WTC11 (cell line): Measurements from ENCODE around the gene SFI1. TPM values are rescaled to one million over a fixed set of nuclear protein-coding genes. Genes with fewer than 3 reads are reported as not detected.

ENCODE experiments used
- ATAC-seq: fragments of 200-7000 bp; cut with Tn5 transposase; 2 replicates; pipeline ENCODE4 v1.10.0; 2021; ENCODE audit warnings: mild to moderate bottlenecking, moderate library complexity
- CTCF ChIA-PET: fragments of 300-600 bp; sonication (Branson Sonifier 250); formaldehyde crosslinking; loops from one replicate; lab custom pipeline; 2021; ENCODE audit warnings: antibody characterized with exemption; lab: Charles Lee
- POLR2A ChIA-PET: fragments of 350-600 bp; sonication (Branson Sonifier 250); formaldehyde crosslinking; loops from one replicate; lab custom pipeline; 2021; ENCODE audit warnings: antibody characterized with exemption; lab: Charles Lee
- DNase-seq: peaks from one replicate; pipeline ENCODE4 v3.0.0; 2021; ENCODE audit warnings: low spot score
- H3K27ac Mint-ChIP-seq: 2 replicates; pipeline ENCODE4 v1.8.0; 2021; ENCODE audit warnings: mixed read lengths
- H3K27me3 Mint-ChIP-seq: 2 replicates; pipeline ENCODE4 v1.8.0; 2021; ENCODE audit warnings: low read depth, mild to moderate bottlenecking, moderate library complexity, mixed read lengths
- H3K36me3 Mint-ChIP-seq: 2 replicates; pipeline ENCODE4 v1.8.0; 2021; ENCODE audit warnings: mixed read lengths
- H3K4me1 Mint-ChIP-seq: 2 replicates; pipeline ENCODE4 v1.8.0; 2022; ENCODE audit warnings: mixed read lengths
- H3K4me3 Mint-ChIP-seq: 2 replicates; pipeline ENCODE4 v1.8.0; 2021; ENCODE audit warnings: mild to moderate bottlenecking, moderate library complexity, mixed read lengths
- H3K9me3 Mint-ChIP-seq: 2 replicates; pipeline ENCODE4 v1.8.0; 2021; ENCODE audit warnings: mixed read lengths
- ATF3 ChIP-seq: sonication (generic); formaldehyde crosslinking; conservative IDR thresholded peaks from 2 replicates; pipeline ENCODE4 v1.8.1; 2022; ENCODE audit warnings: mild to moderate bottlenecking, missing genetic modification reagents
- CDX4 ChIP-seq: fragments of 250-450 bp; sonication (Bioruptor Pico); IDR thresholded peaks from 2 replicates; pipeline ENCODE4 v1.9.0; 2021; ENCODE audit warnings: moderate library complexity, mild to moderate bottlenecking, inconsistent platforms, borderline replicate concordance
- CREB1 ChIP-seq: sonication (generic); formaldehyde crosslinking; IDR thresholded peaks from 2 replicates; pipeline ENCODE4 v1.8.0; 2023; ENCODE audit warnings: mild to moderate bottlenecking, missing genetic modification reagents
- CREM ChIP-seq: sonication (generic); formaldehyde crosslinking; IDR thresholded peaks from 2 replicates; pipeline ENCODE4 v1.8.1; 2022; ENCODE audit warnings: mild to moderate bottlenecking, missing genetic modification reagents, moderate library complexity
- CTCF ChIP-seq: fragments of 200-600 bp; IDR thresholded peaks from 2 replicates; pipeline ENCODE4 v1.8.0; 2022; ENCODE audit warnings: antibody characterized with exemption
- ERG ChIP-seq: fragments of 250-450 bp; sonication (Bioruptor Pico); IDR thresholded peaks from 2 replicates; pipeline ENCODE4 v1.8.0; 2021; ENCODE audit warnings: mild to moderate bottlenecking
- GABPB1 ChIP-seq: sonication (generic); formaldehyde crosslinking; IDR thresholded peaks from 2 replicates; pipeline ENCODE4 v1.8.1; 2023; ENCODE audit warnings: mild to moderate bottlenecking, missing genetic modification reagents
- KAT7 ChIP-seq: sonication (generic); formaldehyde crosslinking; IDR thresholded peaks from 2 replicates; pipeline ENCODE4 v1.8.1; 2023; ENCODE audit warnings: missing genetic modification reagents, mild to moderate bottlenecking, borderline replicate concordance
- MAX ChIP-seq: sonication (generic); formaldehyde crosslinking; IDR thresholded peaks from 2 replicates; pipeline ENCODE4 v1.8.0; 2022; ENCODE audit warnings: mild to moderate bottlenecking, missing genetic modification reagents
- MLX ChIP-seq: sonication (generic); formaldehyde crosslinking; IDR thresholded peaks from 2 replicates; pipeline ENCODE4 v1.8.1; 2023; ENCODE audit warnings: mild to moderate bottlenecking, missing genetic modification reagents, moderate library complexity
- OVOL2 ChIP-seq: fragments of 250-450 bp; sonication (Bioruptor Pico); IDR thresholded peaks from 2 replicates; pipeline ENCODE4 v1.9.0; 2021; ENCODE audit warnings: mild to moderate bottlenecking, borderline replicate concordance
- SMAD4 ChIP-seq: sonication (generic); formaldehyde crosslinking; IDR thresholded peaks from 2 replicates; pipeline ENCODE4 v1.8.0; 2022; ENCODE audit warnings: mild to moderate bottlenecking, missing genetic modification reagents
- SOX15 ChIP-seq: fragments of 250-450 bp; sonication (Bioruptor Pico); IDR thresholded peaks from 2 replicates; pipeline ENCODE4 v1.9.0; 2021; ENCODE audit warnings: mild to moderate bottlenecking
- ZNF423 ChIP-seq: fragments of 250-450 bp; sonication (Bioruptor Pico); IDR thresholded peaks from 2 replicates; pipeline ENCODE4 v2.1.2; 2022; ENCODE audit warnings: mild to moderate bottlenecking, moderate library complexity
- total RNA-seq: library from RNA; stranded (reverse); gene quantifications from 3 replicates; pipeline ENCODE4 v1.2.3, GENCODE V29; 2021
- TF ChIP-seq, protein P1 (sequence below): sonication (generic); formaldehyde crosslinking; IDR thresholded peaks from 2 replicates; pipeline ENCODE4 v1.8.1; 2022; ENCODE audit warnings: low read depth, mild to moderate bottlenecking, moderate library complexity, missing genetic modification reagents, borderline replicate concordance
- TF ChIP-seq, protein P2 (sequence below): fragments of 250-450 bp; sonication (Bioruptor Pico); conservative IDR thresholded peaks from 2 replicates; pipeline ENCODE4 v1.9.0; 2021; ENCODE audit warnings: mild to moderate bottlenecking
- TF ChIP-seq, protein P3 (sequence below): sonication (generic); formaldehyde crosslinking; conservative IDR thresholded peaks from 2 replicates; pipeline ENCODE4 v1.8.1; 2023; ENCODE audit warnings: mild to moderate bottlenecking, low read depth, missing genetic modification reagents, moderate library complexity
- TF ChIP-seq, protein P4 (sequence below): sonication (generic); formaldehyde crosslinking; IDR thresholded peaks from 2 replicates; pipeline ENCODE4 v1.8.0; 2023; ENCODE audit warnings: mild to moderate bottlenecking, missing genetic modification reagents

SFI1 gene
- total RNA-seq, 1 experiment from 2014 or later: 43.6 TPM

DNA sequence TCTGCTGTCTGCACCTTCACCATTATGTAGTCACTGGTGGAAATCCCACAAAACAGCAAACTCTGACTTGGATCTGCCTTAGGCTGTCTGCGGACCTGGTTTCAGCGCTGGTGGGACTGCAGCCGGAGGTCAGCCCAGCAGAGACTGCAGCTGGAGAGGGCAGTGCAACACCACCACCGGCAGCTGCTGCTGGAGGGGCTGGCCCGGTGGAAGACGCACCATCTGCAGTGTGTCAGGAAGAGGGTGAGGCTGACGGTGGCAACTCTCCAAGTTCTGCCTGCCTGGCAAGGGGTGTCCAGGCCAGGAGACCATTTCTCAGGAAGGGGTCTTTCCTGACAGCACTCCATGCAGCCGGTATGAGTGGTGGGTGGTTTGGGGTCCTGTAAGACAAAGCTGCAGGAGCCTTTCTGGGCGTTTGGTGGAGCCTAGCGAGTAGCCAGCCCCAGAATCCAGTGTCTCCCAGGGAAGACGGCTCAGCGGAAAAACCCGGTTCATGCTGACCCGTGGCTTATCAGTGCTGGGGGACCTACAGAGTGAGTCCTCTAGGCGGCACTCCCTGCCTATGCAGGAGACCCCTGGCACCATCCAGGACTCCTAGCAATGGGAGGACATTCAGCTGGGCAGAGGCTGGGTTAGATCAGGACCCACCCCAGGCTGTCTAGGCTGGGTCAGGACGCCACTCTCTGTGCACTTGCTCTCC is 114.9 kb downstream of the SFI1 start (continued):
- TF ChIP-seq, protein P1, sequence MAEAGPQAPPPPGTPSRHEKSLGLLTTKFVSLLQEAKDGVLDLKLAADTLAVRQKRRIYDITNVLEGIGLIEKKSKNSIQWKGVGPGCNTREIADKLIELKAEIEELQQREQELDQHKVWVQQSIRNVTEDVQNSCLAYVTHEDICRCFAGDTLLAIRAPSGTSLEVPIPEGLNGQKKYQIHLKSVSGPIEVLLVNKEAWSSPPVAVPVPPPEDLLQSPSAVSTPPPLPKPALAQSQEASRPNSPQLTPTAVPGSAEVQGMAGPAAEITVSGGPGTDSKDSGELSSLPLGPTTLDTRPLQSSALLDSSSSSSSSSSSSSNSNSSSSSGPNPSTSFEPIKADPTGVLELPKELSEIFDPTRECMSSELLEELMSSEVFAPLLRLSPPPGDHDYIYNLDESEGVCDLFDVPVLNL (CRISPR knock-in tag): no peak

DNA sequence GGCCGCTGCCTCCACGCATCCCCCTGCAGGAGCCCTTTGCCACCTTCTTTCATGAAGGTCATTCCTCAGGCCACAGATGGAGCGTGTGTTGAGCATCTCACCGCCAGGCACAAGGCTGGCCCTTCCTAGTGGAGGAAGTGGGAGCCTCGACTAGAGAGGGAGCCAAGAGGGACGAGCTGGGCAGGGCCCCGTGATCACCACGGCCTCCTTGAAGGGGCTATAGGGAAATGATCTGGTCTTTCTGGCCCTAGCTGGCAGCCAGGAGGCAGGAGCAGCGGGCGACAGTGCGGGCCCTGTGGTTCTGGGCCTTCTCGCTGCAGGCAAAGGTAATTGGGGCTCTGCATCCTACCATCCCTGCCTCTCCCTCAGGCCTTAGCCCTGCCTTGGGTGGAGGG is 116.6 kb downstream of the SFI1 start:
- H3K36me3 Mint-ChIP-seq: peaks cover 3% of the 10 kb centered on the region; the same call in 1 of the 2 replicates
- H3K27ac Mint-ChIP-seq: peak overlapping the region; percentile 38; the same call in 1 of the 2 replicates
- no peaks in the 10 kb centered on the region for H3K27me3 Mint-ChIP-seq
- no peaks in the 10 kb centered on the region for H3K9me3 Mint-ChIP-seq
- TF ChIP-seq KAT7 (CRISPR knock-in tag): no peak
- TF ChIP-seq SMAD4 (CRISPR knock-in tag): no peak
- TF ChIP-seq CREB1: no peak
- no peak for TF ChIP-seq ERG (CRISPR knock-in tag)
- TF ChIP-seq GABPB1: no peak
- TF ChIP-seq, protein P2, sequence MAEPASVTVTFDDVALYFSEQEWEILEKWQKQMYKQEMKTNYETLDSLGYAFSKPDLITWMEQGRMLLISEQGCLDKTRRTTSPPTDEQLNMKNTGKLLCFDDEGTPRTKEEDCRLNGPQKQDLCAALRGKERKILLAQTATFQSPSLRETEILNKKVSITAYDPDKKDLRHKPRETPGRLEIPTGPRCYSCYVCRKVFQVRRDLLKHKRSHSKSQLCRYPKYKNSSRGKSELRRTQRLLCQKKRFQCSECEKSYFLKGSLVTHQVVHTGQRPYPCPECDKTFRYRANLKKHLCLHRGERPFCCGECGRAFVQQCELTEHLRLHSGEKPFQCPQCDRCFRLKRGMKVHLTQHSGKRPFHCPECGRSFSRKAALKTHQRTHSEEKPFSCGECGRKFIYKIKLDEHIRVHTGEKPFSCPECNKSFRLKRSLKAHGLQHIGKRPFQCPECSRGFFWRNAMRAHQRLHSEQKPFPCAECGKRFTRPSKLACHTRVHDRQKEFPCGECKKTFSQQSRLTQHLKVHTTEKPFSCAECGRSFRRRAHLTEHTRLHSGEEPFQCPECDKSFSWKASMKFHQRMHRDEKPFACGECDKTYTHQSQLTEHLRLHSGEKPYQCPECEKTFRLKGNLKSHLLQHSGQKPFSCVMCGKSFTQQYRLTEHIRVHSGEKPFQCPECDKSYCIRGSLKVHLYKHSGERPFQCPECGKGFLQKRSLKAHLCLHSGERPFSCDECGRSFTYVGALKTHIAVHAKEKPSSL (CRISPR knock-in tag): no peak
- TF ChIP-seq MAX: no peak
- no peak for TF ChIP-seq SOX15 (CRISPR knock-in tag)
- no peak for TF ChIP-seq CTCF
- TF ChIP-seq, protein P3, sequence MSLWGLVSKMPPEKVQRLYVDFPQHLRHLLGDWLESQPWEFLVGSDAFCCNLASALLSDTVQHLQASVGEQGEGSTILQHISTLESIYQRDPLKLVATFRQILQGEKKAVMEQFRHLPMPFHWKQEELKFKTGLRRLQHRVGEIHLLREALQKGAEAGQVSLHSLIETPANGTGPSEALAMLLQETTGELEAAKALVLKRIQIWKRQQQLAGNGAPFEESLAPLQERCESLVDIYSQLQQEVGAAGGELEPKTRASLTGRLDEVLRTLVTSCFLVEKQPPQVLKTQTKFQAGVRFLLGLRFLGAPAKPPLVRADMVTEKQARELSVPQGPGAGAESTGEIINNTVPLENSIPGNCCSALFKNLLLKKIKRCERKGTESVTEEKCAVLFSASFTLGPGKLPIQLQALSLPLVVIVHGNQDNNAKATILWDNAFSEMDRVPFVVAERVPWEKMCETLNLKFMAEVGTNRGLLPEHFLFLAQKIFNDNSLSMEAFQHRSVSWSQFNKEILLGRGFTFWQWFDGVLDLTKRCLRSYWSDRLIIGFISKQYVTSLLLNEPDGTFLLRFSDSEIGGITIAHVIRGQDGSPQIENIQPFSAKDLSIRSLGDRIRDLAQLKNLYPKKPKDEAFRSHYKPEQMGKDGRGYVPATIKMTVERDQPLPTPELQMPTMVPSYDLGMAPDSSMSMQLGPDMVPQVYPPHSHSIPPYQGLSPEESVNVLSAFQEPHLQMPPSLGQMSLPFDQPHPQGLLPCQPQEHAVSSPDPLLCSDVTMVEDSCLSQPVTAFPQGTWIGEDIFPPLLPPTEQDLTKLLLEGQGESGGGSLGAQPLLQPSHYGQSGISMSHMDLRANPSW (CRISPR knock-in tag): no peak
- TF ChIP-seq OVOL2 (CRISPR knock-in tag): no peak
- no peak for TF ChIP-seq CDX4 (CRISPR knock-in tag)
- TF ChIP-seq CREM (CRISPR knock-in tag): no peak
- no peak for TF ChIP-seq MLX
- TF ChIP-seq ZNF423: no peak
- TF ChIP-seq, protein P4, sequence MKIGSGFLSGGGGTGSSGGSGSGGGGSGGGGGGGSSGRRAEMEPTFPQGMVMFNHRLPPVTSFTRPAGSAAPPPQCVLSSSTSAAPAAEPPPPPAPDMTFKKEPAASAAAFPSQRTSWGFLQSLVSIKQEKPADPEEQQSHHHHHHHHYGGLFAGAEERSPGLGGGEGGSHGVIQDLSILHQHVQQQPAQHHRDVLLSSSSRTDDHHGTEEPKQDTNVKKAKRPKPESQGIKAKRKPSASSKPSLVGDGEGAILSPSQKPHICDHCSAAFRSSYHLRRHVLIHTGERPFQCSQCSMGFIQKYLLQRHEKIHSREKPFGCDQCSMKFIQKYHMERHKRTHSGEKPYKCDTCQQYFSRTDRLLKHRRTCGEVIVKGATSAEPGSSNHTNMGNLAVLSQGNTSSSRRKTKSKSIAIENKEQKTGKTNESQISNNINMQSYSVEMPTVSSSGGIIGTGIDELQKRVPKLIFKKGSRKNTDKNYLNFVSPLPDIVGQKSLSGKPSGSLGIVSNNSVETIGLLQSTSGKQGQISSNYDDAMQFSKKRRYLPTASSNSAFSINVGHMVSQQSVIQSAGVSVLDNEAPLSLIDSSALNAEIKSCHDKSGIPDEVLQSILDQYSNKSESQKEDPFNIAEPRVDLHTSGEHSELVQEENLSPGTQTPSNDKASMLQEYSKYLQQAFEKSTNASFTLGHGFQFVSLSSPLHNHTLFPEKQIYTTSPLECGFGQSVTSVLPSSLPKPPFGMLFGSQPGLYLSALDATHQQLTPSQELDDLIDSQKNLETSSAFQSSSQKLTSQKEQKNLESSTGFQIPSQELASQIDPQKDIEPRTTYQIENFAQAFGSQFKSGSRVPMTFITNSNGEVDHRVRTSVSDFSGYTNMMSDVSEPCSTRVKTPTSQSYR (CRISPR knock-in tag): no peak
- TF ChIP-seq ATF3 (CRISPR knock-in tag): no peak
- DNase-seq (no peak), ATAC-seq (no peak)
- H3K4me3 Mint-ChIP-seq: no peak overlapping the region
- ChIA-PET POLR2A (interaction anchor here (0.8 to 1.8 kb wide), 3 partner anchors 7 to 17 kb away, joined by 3 to 5 read pairs (median 3); no protein-coding TSS in a partner anchor), CTCF (interaction anchor here (1.5 to 2.9 kb wide), 6 partner anchors 8 to 360 kb away, joined by 3 to 10 read pairs (median 6); partner anchors contain the start of gene PISD)
- no peaks in the 10 kb centered on the region for H3K4me1 Mint-ChIP-seq
